ENCODE measurements around the gene TFF3.
A peak's percentile ranks its signal among the peaks of the same experiment; 100 is the strongest.

The TFF3 gene

GRCh38 chr21:42313501-42313969 is 1.7 kb downstream of the TFF3 start:
- Histone ChIP-seq H3K9me2 (replicated peaks; ENCODE audit: low read depth, low read length) (no peaks in the 10 kb centered on the region), H3K4me1 (ENCODE audit: insufficient read depth, low read length, poor library complexity, severe bottlenecking) (peaks cover 55% of the 10 kb centered on the region), H3K27me3 (ENCODE audit: insufficient read depth, low read length, poor library complexity, severe bottlenecking) (no peaks in the 10 kb centered on the region), H3K9me3 (ENCODE audit: insufficient read depth, low read depth, low read length) (no peaks in the 10 kb centered on the region), H3K9ac (ENCODE audit: low read depth, low read length, poor library complexity, severe bottlenecking) (peak overlapping the region; percentile 41), H4K20me1 (ENCODE audit: insufficient read depth, low read length, poor library complexity, severe bottlenecking) (no peaks in the 10 kb centered on the region), H3K4me3 (ENCODE audit: low read length, poor library complexity, severe bottlenecking) (no peak overlapping the region), H2AFZ (ENCODE audit: low read length) (no peak overlapping the region), H3K79me2 (ENCODE audit: insufficient read depth, low read length) (no peaks in the 10 kb centered on the region), H3K4me2 (ENCODE audit: low read depth, low read length, poor library complexity, severe bottlenecking) (peak overlapping the region; percentile 6), H3F3A (ENCODE audit: low read depth) (no peaks in the 10 kb centered on the region), H3K36me3 (ENCODE audit: insufficient read depth, low read length) (no peaks in the 10 kb centered on the region)
- TF ChIP-seq, protein P1, sequence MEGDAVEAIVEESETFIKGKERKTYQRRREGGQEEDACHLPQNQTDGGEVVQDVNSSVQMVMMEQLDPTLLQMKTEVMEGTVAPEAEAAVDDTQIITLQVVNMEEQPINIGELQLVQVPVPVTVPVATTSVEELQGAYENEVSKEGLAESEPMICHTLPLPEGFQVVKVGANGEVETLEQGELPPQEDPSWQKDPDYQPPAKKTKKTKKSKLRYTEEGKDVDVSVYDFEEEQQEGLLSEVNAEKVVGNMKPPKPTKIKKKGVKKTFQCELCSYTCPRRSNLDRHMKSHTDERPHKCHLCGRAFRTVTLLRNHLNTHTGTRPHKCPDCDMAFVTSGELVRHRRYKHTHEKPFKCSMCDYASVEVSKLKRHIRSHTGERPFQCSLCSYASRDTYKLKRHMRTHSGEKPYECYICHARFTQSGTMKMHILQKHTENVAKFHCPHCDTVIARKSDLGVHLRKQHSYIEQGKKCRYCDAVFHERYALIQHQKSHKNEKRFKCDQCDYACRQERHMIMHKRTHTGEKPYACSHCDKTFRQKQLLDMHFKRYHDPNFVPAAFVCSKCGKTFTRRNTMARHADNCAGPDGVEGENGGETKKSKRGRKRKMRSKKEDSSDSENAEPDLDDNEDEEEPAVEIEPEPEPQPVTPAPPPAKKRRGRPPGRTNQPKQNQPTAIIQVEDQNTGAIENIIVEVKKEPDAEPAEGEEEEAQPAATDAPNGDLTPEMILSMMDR (conservative IDR thresholded peaks at IDR 0.05; ENCODE audit: low read length) = no peak
- no peak for TF ChIP-seq EZH2phosphoT487 (IDR thresholded peaks at IDR 0.05; ENCODE audit: borderline replicate concordance)

GRCh38 chr21:42312626-42313104 is 2.5 kb downstream of the TFF3 start:
- Histone ChIP-seq H3K36me3 (ENCODE audit: insufficient read depth, low read length) (no peaks in the 10 kb centered on the region), H3K9me2 (replicated peaks; ENCODE audit: low read depth, low read length) (no peaks in the 10 kb centered on the region), H3K79me2 (ENCODE audit: insufficient read depth, low read length) (no peaks in the 10 kb centered on the region), H3F3A (ENCODE audit: low read depth) (no peaks in the 10 kb centered on the region), H3K27me3 (ENCODE audit: insufficient read depth, low read length, poor library complexity, severe bottlenecking) (no peaks in the 10 kb centered on the region), H3K4me3 (ENCODE audit: low read length, poor library complexity, severe bottlenecking) (no peak overlapping the region), H4K20me1 (ENCODE audit: insufficient read depth, low read length, poor library complexity, severe bottlenecking) (no peaks in the 10 kb centered on the region), H2AFZ (ENCODE audit: low read length) (no peak overlapping the region), H3K4me1 (ENCODE audit: insufficient read depth, low read length, poor library complexity, severe bottlenecking) (peaks cover 55% of the 10 kb centered on the region), H3K4me2 (ENCODE audit: low read depth, low read length, poor library complexity, severe bottlenecking) (no peak overlapping the region), H3K9me3 (ENCODE audit: insufficient read depth, low read depth, low read length) (no peaks in the 10 kb centered on the region), H3K9ac (ENCODE audit: low read depth, low read length, poor library complexity, severe bottlenecking) (no peak overlapping the region)
- TF ChIP-seq, protein P1 (conservative IDR thresholded peaks at IDR 0.05; ENCODE audit: low read length) = no peak
- no peak for TF ChIP-seq EZH2phosphoT487 (IDR thresholded peaks at IDR 0.05; ENCODE audit: borderline replicate concordance)

DNA sequence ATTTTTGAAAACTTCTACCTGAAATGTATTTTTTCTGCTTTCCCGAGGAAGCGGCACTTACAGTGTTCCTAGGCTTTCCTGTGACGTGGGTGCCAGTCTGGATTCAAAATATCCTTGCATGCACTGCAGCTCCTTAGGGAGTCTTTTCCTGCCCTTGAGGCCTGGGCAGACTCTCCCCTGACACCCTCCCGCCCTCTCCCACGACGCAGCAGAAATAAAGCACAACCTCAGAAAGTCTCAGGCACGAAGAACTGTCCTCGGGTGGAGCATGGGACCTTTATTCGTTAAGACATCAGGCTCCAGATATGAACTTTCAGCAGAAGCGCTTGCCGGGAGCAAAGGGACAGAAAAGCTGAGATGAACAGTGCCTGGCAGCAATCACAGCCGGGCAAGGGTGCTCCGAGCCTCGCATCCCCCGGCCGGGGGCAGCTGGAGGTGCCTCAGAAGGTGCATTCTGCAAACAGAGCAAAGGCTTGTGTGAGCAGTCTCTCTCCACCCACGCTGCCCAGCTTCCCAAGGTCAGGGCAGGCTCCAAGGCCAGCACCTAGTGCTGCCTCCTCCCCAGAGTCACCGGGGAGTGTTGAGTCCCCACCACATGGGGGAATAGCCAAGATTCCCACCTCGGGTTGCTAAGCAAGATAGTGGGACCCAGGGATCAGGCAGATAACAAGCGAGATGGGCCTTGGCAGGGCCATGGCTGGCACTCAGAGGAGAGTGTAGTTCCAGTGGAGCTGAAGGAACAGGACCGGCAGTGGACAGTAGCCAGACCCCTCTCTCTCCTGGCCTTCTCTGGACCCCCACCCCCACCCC is 3.2 kb downstream of the TFF3 start:
- H3K9me2 ChIP-seq (replicated peaks; ENCODE audit: low read depth, low read length) = no peaks in the 10 kb centered on the region
- peaks cover 57% of the 10 kb centered on the region for H3K4me1 ChIP-seq (ENCODE audit: insufficient read depth, low read length, poor library complexity, severe bottlenecking)
- no peak overlapping the region for H3K4me2 ChIP-seq (ENCODE audit: low read depth, low read length, poor library complexity, severe bottlenecking)
- H3K27me3 ChIP-seq (ENCODE audit: insufficient read depth, low read length, poor library complexity, severe bottlenecking) = no peaks in the 10 kb centered on the region
- H2AFZ ChIP-seq (ENCODE audit: low read length) = no peak overlapping the region
- H3K36me3 ChIP-seq (ENCODE audit: insufficient read depth, low read length) = no peaks in the 10 kb centered on the region
- no peak overlapping the region for H3K4me3 ChIP-seq (ENCODE audit: low read length, poor library complexity, severe bottlenecking)
- H4K20me1 ChIP-seq (ENCODE audit: insufficient read depth, low read length, poor library complexity, severe bottlenecking) = no peaks in the 10 kb centered on the region
- H3F3A ChIP-seq (ENCODE audit: low read depth) = no peaks in the 10 kb centered on the region
- H3K9ac ChIP-seq (ENCODE audit: low read depth, low read length, poor library complexity, severe bottlenecking) = no peak overlapping the region
- H3K9me3 ChIP-seq (ENCODE audit: insufficient read depth, low read depth, low read length) = no peaks in the 10 kb centered on the region
- H3K79me2 ChIP-seq (ENCODE audit: insufficient read depth, low read length) = no peaks in the 10 kb centered on the region
- TF ChIP-seq, protein P1 (conservative IDR thresholded peaks at IDR 0.05; ENCODE audit: low read length) = no peak
- TF ChIP-seq EZH2phosphoT487 (IDR thresholded peaks at IDR 0.05; ENCODE audit: borderline replicate concordance) = no peak
